Measurements from ENCODE around the gene ZNF101. TPM values are rescaled to one million over a fixed set of nuclear protein-coding genes. Genes with fewer than 3 reads are reported as not detected.

Gene ZNF101
- total RNA-seq, 4 donors from 2014 or later, result 5.5 to 8.2 (median 6.5) TPM

DNA sequence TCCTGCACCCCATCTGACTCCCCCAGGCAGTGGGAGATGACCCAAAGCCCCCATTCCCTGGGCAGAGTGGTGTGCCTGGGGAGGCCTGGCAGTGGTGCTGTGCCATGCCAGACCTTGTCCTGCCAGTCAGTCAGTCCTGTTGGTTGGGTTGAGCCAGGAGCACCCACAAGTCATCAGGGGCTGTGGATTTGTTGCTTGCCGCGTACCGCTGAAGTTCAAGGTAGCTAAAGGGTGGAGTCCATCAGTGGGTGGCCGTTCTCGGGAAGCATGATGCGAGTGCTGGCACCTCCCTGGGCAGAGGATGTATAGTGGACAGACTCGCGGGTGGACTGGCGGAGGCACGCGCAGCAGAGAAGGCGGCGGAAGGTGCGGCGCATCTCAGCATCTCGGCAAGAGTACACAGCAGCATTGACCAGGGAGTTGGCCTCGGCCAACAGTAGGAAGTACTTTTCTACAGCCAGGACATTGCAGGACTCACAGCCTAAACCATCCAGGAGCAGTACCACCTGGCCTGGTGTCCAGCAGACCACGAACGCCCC is 44.5 kb upstream of the ZNF101 start:
- 84 to 88% methylated on average over 3 to 11 of the region's 19 CpGs for WGBS, 2 donors
- DNase-seq, result no peak

GRCh38 chr19:19626516-19627472 is 41.8 kb upstream of the ZNF101 start:
- DNase-seq, result no peak
- H3K4me1 ChIP-seq, result peaks cover 10 to 28% (median 11%) of the 10 kb centered on the region in 3 donors
- peak overlapping the region in 3 of 4 donors; percentile 67 to 85 (median 71) for H3K4me3 ChIP-seq
- intact Hi-C loops (cut with DNase I), result no loop called here
- H3K27me3 ChIP-seq, result peaks cover 0 to 9% (median 0%) of the 10 kb centered on the region in 4 donors
- TF ChIP-seq CTCF (IDR thresholded peaks at IDR 0.05) (no peak), POLR2A (IDR thresholded peaks at IDR 0.05) (no peak)
- H3K27ac ChIP-seq, result peak overlapping the region in 2 of 4 donors; percentile 91 to 92
- peaks cover 0 to 23% (median 0%) of the 10 kb centered on the region in 3 donors for H3K36me3 ChIP-seq
- WGBS, 2 donors, result 87 to 91% methylated on average over 19 to 36 of the region's 48 CpGs
- no peaks in the 10 kb centered on the region for H3K9me3 ChIP-seq

More for the DNA sequence above, 44.5 kb upstream of the ZNF101 start:
- intact Hi-C loops (cut with DNase I), result no loop called here
- no peak overlapping the region for H3K27ac ChIP-seq
- H3K27me3 ChIP-seq, result peaks cover 0 to 9% (median 0%) of the 10 kb centered on the region in 4 donors
- peaks cover 0 to 17% (median 0%) of the 10 kb centered on the region in 3 donors for H3K36me3 ChIP-seq
- peaks cover 11 to 31% (median 11%) of the 10 kb centered on the region in 3 donors for H3K4me1 ChIP-seq
- TF ChIP-seq CTCF (IDR thresholded peaks at IDR 0.05), result no peak
- TF ChIP-seq POLR2A (IDR thresholded peaks at IDR 0.05), result no peak
- no peaks in the 10 kb centered on the region for H3K9me3 ChIP-seq
- H3K4me3 ChIP-seq, result no peak overlapping the region

- Histone ChIP-seq H3K4me3 (peak within 1 kb of the TSS; percentile 67 to 85 (median 72)), H3K27me3 (peaks cover 0 to 9% (median 0%) of the 10 kb centered on the region in 4 donors), H3K36me3 (peaks cover 0 to 32% (median 0%) of the 10 kb centered on the region in 3 donors), H3K27ac (peak within 1 kb of the TSS; percentile 84 to 92 (median 89)), H3K4me1 (peaks cover 10 to 28% (median 11%) of the 10 kb centered on the region in 3 donors), H3K9me3 (no peaks in the 10 kb centered on the region)
- WGBS, 2 donors, result 0 to 2% methylated on average over 5 to 25 of the region's 87 CpGs
- TF ChIP-seq CTCF (IDR thresholded peaks at IDR 0.05) (no peak), POLR2A (IDR thresholded peaks at IDR 0.05) (peak in 2 of 4 donors; percentile 18 to 54)
- DNase-seq, result no peak
- intact Hi-C loops (cut with DNase I), result no loop called here
These were observed 40.8 kb upstream of the ZNF101 start, which contains the start of gene LPAR2 for GRCh38 chr19:19627621-19628500. TSS of gene LPAR2 (minus strand) at chr19:19628220. CDS start at chr19:19627275, 945 bp downstream.

DNA sequence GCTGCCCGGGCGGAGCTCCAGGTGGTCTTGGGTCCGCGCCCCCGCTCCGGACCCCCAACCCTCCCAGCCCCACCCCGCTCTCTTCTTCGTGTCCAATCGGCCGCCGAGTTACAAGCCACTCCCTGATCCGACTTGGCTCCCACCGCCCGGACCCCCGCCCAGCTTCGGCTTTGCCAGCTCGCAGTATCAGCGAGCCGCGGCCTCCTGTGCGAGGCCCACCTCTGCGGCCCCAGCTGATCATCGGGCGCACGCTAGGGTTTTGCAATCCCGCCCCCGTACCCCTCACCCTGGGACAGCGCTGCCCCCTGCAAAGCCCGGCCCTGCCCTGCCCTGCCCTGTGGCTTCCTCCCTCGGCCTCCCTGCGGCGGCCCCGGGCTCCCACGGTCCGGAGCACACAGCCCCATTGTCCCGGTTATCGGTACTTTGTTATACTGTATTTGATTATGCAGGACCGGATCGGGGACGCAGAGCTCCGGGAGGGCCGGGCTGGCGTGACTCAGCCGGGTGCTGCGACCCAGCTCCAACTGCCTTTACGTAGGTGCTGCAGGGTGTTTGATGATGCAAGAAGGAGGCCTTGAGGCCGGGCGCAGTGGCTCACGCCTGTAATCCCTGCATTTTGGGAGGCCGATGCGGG is 40.0 kb upstream of the ZNF101 start:
- Histone ChIP-seq H3K36me3 (peaks cover 0 to 34% (median 4%) of the 10 kb centered on the region in 3 donors), H3K4me3 (peak overlapping the region; percentile 67 to 85 (median 72)), H3K27ac (peak overlapping the region; percentile 84 to 92 (median 89)), H3K4me1 (peaks cover 10 to 28% (median 11%) of the 10 kb centered on the region in 3 donors), H3K27me3 (peaks cover 0 to 9% (median 0%) of the 10 kb centered on the region in 4 donors), H3K9me3 (no peaks in the 10 kb centered on the region)
- TF ChIP-seq POLR2A (IDR thresholded peaks at IDR 0.05) (peak in 1 of 4 donors; percentile 34), CTCF (IDR thresholded peaks at IDR 0.05) (no peak)
- intact Hi-C loops (cut with DNase I), result no loop called here
- no peak for DNase-seq
- WGBS, 2 donors, result 33 to 60% methylated on average over 2 to 3 of the region's 51 CpGs
